RWPE1 (cell line): ENCODE measurements around the gene NUDT3.
"Not testable (repeated sequence)": the region's sequence is repeated elsewhere in the genome, so short reads cannot be mapped to it uniquely, and the experiment has no call there.

ENCODE experiments used
- CTCF ChIA-PET: fragments of 350-600 bp; sonication (Branson Sonifier 250); formaldehyde crosslinking; extraction: SDS; loops from one replicate; lab custom pipeline; 2021; lab: Yijun Ruan, JAX
- POLR2A ChIA-PET: fragments of 400-600 bp; formaldehyde crosslinking; extraction: SDS; loops from one replicate; lab custom pipeline; 2020; ENCODE audit warnings: antibody characterized with exemption; ENCODE audit not compliant: low non-redundant PET; lab: Yijun Ruan, JAX
- DNase-seq: peaks from one replicate; pipeline ENCODE4 v3.0.0; 2012; ENCODE audit warnings: low spot score
- H3K27ac ChIP-seq: fragments of 450-650 bp; 2 replicates; pipeline ENCODE4 v1.5.1; 2017
- TF ChIP-seq, protein P1 (sequence below): fragments of 450-650 bp; conservative IDR thresholded peaks from 2 replicates; pipeline ENCODE4 v1.5.1; 2017; ENCODE audit warnings: low read depth, mild to moderate bottlenecking

NUDT3 gene

DNA sequence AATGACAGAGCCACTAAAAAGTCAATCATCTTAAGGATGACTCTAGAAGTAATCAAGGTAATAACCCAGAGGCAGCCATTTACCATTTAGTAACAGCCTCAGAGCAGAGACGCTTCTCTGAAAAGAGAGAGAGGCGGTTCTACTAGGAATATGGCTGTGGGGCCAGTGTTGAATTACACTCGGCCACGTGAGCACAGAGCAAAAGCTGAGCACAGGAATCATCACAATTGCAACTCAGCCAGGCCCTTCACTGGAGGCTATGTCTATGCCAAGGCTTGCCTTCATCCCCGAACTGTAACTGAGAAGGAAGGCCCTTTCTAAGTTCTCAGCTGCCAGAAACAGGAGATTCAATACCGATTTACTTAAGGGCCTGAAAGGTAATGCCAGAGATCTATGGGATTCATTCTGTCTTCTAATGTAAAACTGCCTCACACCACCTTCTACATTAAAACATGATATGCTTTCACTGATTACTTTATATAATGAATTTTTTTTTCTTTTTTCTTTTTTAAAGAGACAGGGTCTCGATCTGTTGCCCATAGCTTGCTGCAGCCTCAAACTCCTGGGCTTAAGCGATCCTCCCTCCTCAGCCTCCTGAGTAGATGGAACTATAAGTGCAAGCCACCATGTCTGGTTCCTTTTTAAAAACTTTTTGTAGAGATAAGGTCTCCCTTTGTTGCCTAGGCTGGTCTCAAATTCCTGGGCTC lies 67.6 kb downstream of the NUDT3 start:
- TF ChIP-seq, protein P1, sequence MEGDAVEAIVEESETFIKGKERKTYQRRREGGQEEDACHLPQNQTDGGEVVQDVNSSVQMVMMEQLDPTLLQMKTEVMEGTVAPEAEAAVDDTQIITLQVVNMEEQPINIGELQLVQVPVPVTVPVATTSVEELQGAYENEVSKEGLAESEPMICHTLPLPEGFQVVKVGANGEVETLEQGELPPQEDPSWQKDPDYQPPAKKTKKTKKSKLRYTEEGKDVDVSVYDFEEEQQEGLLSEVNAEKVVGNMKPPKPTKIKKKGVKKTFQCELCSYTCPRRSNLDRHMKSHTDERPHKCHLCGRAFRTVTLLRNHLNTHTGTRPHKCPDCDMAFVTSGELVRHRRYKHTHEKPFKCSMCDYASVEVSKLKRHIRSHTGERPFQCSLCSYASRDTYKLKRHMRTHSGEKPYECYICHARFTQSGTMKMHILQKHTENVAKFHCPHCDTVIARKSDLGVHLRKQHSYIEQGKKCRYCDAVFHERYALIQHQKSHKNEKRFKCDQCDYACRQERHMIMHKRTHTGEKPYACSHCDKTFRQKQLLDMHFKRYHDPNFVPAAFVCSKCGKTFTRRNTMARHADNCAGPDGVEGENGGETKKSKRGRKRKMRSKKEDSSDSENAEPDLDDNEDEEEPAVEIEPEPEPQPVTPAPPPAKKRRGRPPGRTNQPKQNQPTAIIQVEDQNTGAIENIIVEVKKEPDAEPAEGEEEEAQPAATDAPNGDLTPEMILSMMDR: no peak
- ChIA-PET POLR2A (no interaction called here), CTCF (no interaction called here)
- H3K27ac ChIP-seq: no peak overlapping the region
- no peak for DNase-seq

DNA sequence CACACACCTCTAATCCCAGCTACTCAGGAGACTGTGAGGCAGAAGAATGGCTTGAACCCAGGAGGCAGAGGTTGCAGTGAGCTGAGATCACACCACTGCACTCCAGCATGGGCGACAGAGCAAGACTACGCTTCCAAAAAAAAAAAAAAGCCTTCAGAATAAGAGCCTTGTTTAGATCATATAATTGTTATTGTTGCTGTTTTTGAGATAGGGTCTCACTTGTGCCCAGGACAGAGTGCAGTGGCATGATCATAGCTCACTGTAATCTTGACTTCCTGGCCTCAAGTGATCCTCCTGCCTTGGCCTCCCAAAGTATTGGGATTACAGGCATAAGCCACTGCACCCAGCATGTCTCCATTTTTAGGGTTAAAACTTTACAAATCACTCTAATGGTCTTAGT lies 68.2 kb downstream of the NUDT3 start:
- CTCF ChIA-PET: not testable (repeated sequence)

DNA sequence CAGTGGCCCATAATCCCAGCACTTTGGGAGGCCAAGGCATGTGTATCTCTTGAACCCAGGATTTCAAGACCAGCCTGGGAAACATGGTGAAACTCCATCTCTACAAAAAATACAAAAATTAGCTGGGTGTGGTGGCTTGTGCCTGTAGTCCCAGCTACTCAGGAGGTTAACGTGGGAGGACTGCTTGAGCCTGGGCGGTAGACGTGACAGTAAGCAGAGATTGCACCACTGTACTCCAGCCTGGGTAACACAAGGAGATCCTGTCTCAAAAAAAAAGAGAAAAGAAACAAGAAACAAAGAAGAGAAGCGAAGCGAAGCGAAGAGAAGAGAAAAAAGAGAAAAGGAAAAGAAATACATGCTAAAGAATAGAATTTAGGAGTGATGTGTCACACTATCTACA lies 69.2 kb downstream of the NUDT3 start:
- H3K27ac ChIP-seq: no peak overlapping the region
- no peak for DNase-seq
- TF ChIP-seq, protein P1: no peak
- CTCF ChIA-PET: no interaction called here
- POLR2A ChIA-PET: no interaction called here

More for the DNA sequence above, 68.2 kb downstream of the NUDT3 start:
- POLR2A ChIA-PET, H3K27ac ChIP-seq, DNase-seq: not testable (repeated sequence)

DNA sequence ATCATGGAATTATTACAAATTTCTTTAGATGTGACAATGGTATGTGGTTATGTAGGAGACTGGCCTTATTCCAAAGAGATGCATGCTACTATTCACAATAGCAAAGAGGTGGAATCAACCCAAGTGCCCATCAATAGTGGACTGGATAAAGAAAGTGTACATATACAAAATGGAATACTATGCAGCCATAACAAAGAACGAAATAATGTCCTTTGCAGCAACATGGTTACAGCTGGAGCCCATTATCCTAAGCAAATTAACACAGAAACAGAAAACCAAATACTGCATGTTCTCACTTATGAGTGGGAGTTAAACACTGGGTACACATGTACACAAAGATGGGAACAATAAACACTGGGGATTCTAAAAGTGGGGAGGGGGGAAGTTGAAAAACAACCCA lies 69.7 kb downstream of the NUDT3 start:
- POLR2A ChIA-PET: no interaction called here
- DNase-seq: no peak
- no peak overlapping the region for H3K27ac ChIP-seq
- CTCF ChIA-PET: no interaction called here
- TF ChIP-seq, protein P1: no peak

DNA sequence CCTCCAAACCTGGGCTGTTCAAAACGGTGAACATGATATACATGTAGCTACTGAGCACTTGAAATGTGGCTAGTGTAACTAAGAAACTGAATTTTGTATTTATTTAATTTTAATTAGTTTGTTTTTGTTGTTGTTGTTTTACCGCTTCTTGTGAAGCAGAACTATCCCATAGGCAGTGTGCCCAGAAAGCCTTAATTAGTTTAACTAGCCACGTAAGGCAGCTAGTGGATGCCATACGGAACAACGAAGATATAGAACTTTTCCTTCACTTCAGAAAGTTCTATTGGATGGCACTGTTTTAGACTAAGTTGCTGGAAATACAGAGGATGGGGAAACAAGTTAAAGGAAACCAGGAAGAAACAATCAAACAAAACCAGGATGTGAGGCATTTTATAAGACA lies 70.6 kb downstream of the NUDT3 start:
- DNase-seq: no peak
- CTCF ChIA-PET: no interaction called here
- TF ChIP-seq, protein P1: no peak
- POLR2A ChIA-PET: no interaction called here
- no peak overlapping the region for H3K27ac ChIP-seq

DNA sequence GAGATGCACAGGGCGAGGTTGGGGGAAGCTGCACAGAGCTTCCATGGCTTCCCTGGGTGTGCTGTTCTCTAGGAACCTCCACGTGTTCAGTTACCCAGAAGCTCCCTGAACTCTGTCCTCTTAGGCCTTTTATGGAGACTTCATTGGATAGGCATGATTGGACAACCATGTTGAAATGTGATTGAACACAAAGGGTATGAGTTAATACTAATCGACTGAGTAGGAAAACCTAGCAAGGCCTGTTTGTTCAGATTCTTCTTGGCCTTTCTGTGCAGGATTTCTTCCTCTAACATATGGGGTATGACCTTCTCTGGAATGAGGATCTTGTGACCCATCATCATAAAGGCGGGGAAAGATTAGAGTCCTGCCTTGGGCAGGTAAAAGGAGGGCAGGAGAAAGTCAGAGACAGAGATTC lies 73.0 kb downstream of the NUDT3 start:
- DNase-seq: peak; percentile 21
- ChIA-PET POLR2A (no interaction called here), CTCF (no interaction called here)
- no peak overlapping the region for H3K27ac ChIP-seq
- TF ChIP-seq, protein P1: no peak
